ENCODE data around the gene TMEM62. TPM values are rescaled to one million over a fixed set of nuclear protein-coding genes. Genes with fewer than 3 reads are reported as not detected.
"Not testable (repeated sequence)": the region's sequence is repeated elsewhere in the genome, so short reads cannot be mapped to it uniquely, and the experiment has no call there.

TMEM62 gene
- total and polyA plus RNA-seq, 5 donors, result 7.8 to 11.2 (median 10.4) TPM

- no peaks in the 10 kb centered on the region for H3K4me1 ChIP-seq (ENCODE audit: control insufficient read depth, insufficient read depth, low read length)
- H3K4me3 ChIP-seq (ENCODE audit: low read length), result no peak overlapping the region
- H3K27me3 ChIP-seq (ENCODE audit: control insufficient read depth, insufficient read depth), result no peaks in the 10 kb centered on the region
- intact Hi-C loops (cut with DNase I), result no loop called here
- DNase-seq, result peak in 1 of 3 donors; percentile 53
- peak overlapping the region; percentile 4 for H3K27ac ChIP-seq (ENCODE audit: low read length)
- peak; percentile 1 to 3 for ATAC-seq
- 63% methylated on average over 9 of the region's 9 CpGs for WGBS
- H3K9me3 ChIP-seq (ENCODE audit: control insufficient read depth, low read length), result no peaks in the 10 kb centered on the region
Observed at GRCh38 chr15:43184407-43185124, 51.2 kb downstream of the TMEM62 start.

GRCh38 chr15:43185157-43186002, 52.0 kb downstream of the TMEM62 start, which contains the start of gene CCNDBP1:
Gene CCNDBP1, plus strand, starts transcription at chr15:43185403. Its CDS starts 96 bp downstream, at chr15:43185499.
- peak; percentile 98 to 99 (median 99) for DNase-seq
- no peaks in the 10 kb centered on the region for H3K9me3 ChIP-seq (ENCODE audit: control insufficient read depth, low read length)
- WGBS, result under 1% methylated on average over 69 of the region's 69 CpGs
- peak within 1 kb of the TSS; percentile 88 for H3K27ac ChIP-seq (ENCODE audit: low read length)
- H3K4me1 ChIP-seq (ENCODE audit: control insufficient read depth, insufficient read depth, low read length), result peaks cover 3% of the 10 kb centered on the region
- peak within 1 kb of the TSS; percentile 86 for H3K4me3 ChIP-seq (ENCODE audit: low read length)
- ATAC-seq, result peak; percentile 99
- H3K27me3 ChIP-seq (ENCODE audit: control insufficient read depth, insufficient read depth), result no peaks in the 10 kb centered on the region
- intact Hi-C loops (cut with DNase I), result no loop called here

GRCh38 chr15:43186003-43186353, 52.6 kb downstream of the TMEM62 start:
- H3K9me3 ChIP-seq (ENCODE audit: control insufficient read depth, low read length), result no peaks in the 10 kb centered on the region
- intact Hi-C loops (cut with DNase I), result no loop called here
- peaks cover 3% of the 10 kb centered on the region for H3K4me1 ChIP-seq (ENCODE audit: control insufficient read depth, insufficient read depth, low read length)
- ATAC-seq, result peak; percentile 7 to 23
- H3K4me3 ChIP-seq (ENCODE audit: low read length), result peak overlapping the region; percentile 86
- H3K27me3 ChIP-seq (ENCODE audit: control insufficient read depth, insufficient read depth), result no peaks in the 10 kb centered on the region
- WGBS, result 4% methylated on average over 13 of the region's 13 CpGs
- peak overlapping the region; percentile 88 for H3K27ac ChIP-seq (ENCODE audit: low read length)
- DNase-seq, result no peak

- no peak for ATAC-seq
- whole genome bisulfite sequencing, result 66% methylated on average over 2 of the region's 2 CpGs
- intact Hi-C loops (cut with DNase I), result no loop called here
- no peak for DNase-seq
- Histone ChIP-seq H3K27me3 (ENCODE audit: control insufficient read depth, insufficient read depth) (no peaks in the 10 kb centered on the region), H3K27ac (ENCODE audit: low read length) (no peak overlapping the region), H3K4me1 (ENCODE audit: control insufficient read depth, insufficient read depth, low read length) (peaks cover 3% of the 10 kb centered on the region), H3K4me3 (ENCODE audit: low read length) (no peak overlapping the region), H3K9me3 (ENCODE audit: control insufficient read depth, low read length) (no peaks in the 10 kb centered on the region)
Observed at GRCh38 chr15:43187544-43188155, 54.3 kb downstream of the TMEM62 start.

GRCh38 chr15:43189296-43189695, 55.9 kb downstream of the TMEM62 start:
- DNase-seq (no peak), ATAC-seq (no peak)
- H3K27me3 ChIP-seq (ENCODE audit: control insufficient read depth, insufficient read depth), result no peaks in the 10 kb centered on the region
- intact Hi-C loops (cut with DNase I), result no loop called here
- H3K4me1 ChIP-seq (ENCODE audit: control insufficient read depth, insufficient read depth, low read length), result peaks cover 3% of the 10 kb centered on the region
- peak overlapping the region; percentile 32 for H3K27ac ChIP-seq (ENCODE audit: low read length)
- H3K4me3 ChIP-seq (ENCODE audit: low read length), result no peak overlapping the region
- 71% methylated on average over 2 of the region's 2 CpGs for WGBS
- no peaks in the 10 kb centered on the region for H3K9me3 ChIP-seq (ENCODE audit: control insufficient read depth, low read length)

GRCh38 chr15:43190178-43190577, 56.8 kb downstream of the TMEM62 start:
- H3K27me3 ChIP-seq (ENCODE audit: control insufficient read depth, insufficient read depth), result no peaks in the 10 kb centered on the region
- peak overlapping the region; percentile 80 for H3K27ac ChIP-seq (ENCODE audit: low read length)
- 58% methylated on average over 1 of the region's 1 CpG for WGBS
- H3K9me3 ChIP-seq (ENCODE audit: control insufficient read depth, low read length), result no peaks in the 10 kb centered on the region
- intact Hi-C loops (cut with DNase I), result no loop called here
- no peak for ATAC-seq
- peaks cover 3% of the 10 kb centered on the region for H3K4me1 ChIP-seq (ENCODE audit: control insufficient read depth, insufficient read depth, low read length)
- no peak overlapping the region for H3K4me3 ChIP-seq (ENCODE audit: low read length)
- DNase-seq, result peak; percentile 63 to 84 (median 81)

GRCh38 chr15:43193710-43194109, 60.3 kb downstream of the TMEM62 start:
- Histone ChIP-seq H3K27ac (ENCODE audit: low read length) (no peak overlapping the region), H3K27me3 (ENCODE audit: control insufficient read depth, insufficient read depth) (no peaks in the 10 kb centered on the region), H3K4me3 (ENCODE audit: low read length) (no peak overlapping the region), H3K4me1 (ENCODE audit: control insufficient read depth, insufficient read depth, low read length) (peaks cover 3% of the 10 kb centered on the region), H3K9me3 (ENCODE audit: control insufficient read depth, low read length) (no peaks in the 10 kb centered on the region)
- ATAC-seq (no peak), DNase-seq (no peak)
- intact Hi-C loops (cut with DNase I), result no loop called here
- 95% methylated on average over 2 of the region's 2 CpGs for WGBS

GRCh38 chr15:43194795-43195194, 61.4 kb downstream of the TMEM62 start:
- Histone ChIP-seq H3K27me3 (ENCODE audit: control insufficient read depth, insufficient read depth) (no peaks in the 10 kb centered on the region), H3K4me1 (ENCODE audit: control insufficient read depth, insufficient read depth, low read length) (peaks cover 2% of the 10 kb centered on the region), H3K9me3 (ENCODE audit: control insufficient read depth, low read length) (no peaks in the 10 kb centered on the region), H3K27ac (ENCODE audit: low read length) (no peak overlapping the region), H3K4me3 (ENCODE audit: low read length) (no peak overlapping the region)
- 68% methylated on average over 2 of the region's 2 CpGs for WGBS
- intact Hi-C loops (cut with DNase I), result no loop called here
- no peak for ATAC-seq
- DNase-seq, result no peak

GRCh38 chr15:43196760-43197548, 63.6 kb downstream of the TMEM62 start:
- intact Hi-C loops (cut with DNase I), result no loop called here
- Histone ChIP-seq H3K9me3 (ENCODE audit: control insufficient read depth, low read length) (no peaks in the 10 kb centered on the region), H3K27ac (ENCODE audit: low read length) (no peak overlapping the region), H3K27me3 (ENCODE audit: control insufficient read depth, insufficient read depth) (no peaks in the 10 kb centered on the region), H3K4me3 (ENCODE audit: low read length) (no peak overlapping the region), H3K4me1 (ENCODE audit: control insufficient read depth, insufficient read depth, low read length) (no peaks in the 10 kb centered on the region)
- ATAC-seq, result peak; percentile 52 to 61
- WGBS, result 72% methylated on average over 10 of the region's 10 CpGs
- no peak for DNase-seq

GRCh38 chr15:43197773-43198172, 64.4 kb downstream of the TMEM62 start:
- WGBS, result 77% methylated on average over 3 of the region's 3 CpGs
- intact Hi-C loops (cut with DNase I); H3K4me1 ChIP-seq (ENCODE audit: control insufficient read depth, insufficient read depth, low read length); H3K27me3 ChIP-seq (ENCODE audit: control insufficient read depth, insufficient read depth); H3K27ac ChIP-seq (ENCODE audit: low read length); H3K4me3 ChIP-seq (ENCODE audit: low read length); DNase-seq; H3K9me3 ChIP-seq (ENCODE audit: control insufficient read depth, low read length); ATAC-seq: not testable (repeated sequence)

Measured in right cardiac atrium (tissue), 5 donors.